AG10803 (cell line): ENCODE data around the gene TAF4.

Experiments
- DNase-seq: peaks from one replicate; pipeline ENCODE4 v3.0.0; 2010; ENCODE audit warnings: low read depth
- H3K4me3 ChIP-seq: 2 replicates; pipeline ENCODE4 v1.5.1; 2011; ENCODE audit warnings: mild to moderate bottlenecking, low read length, control low read depth
- CTCF ChIP-seq: conservative IDR thresholded peaks from 2 replicates; pipeline ENCODE4 v1.5.1; 2011; ENCODE audit warnings: mild to moderate bottlenecking, low read length, control low read depth, inconsistent platforms

TAF4 gene

GRCh38 chr20:62054451-62054953 is 11.2 kb downstream of the TAF4 start:
- no peak for DNase-seq
- H3K4me3 ChIP-seq = no peak overlapping the region
- TF ChIP-seq CTCF = no peak

GRCh38 chr20:62053465-62054196 is 12.1 kb downstream of the TAF4 start:
- DNase-seq = no peak
- H3K4me3 ChIP-seq = no peak overlapping the region
- no peak for TF ChIP-seq CTCF

DNA sequence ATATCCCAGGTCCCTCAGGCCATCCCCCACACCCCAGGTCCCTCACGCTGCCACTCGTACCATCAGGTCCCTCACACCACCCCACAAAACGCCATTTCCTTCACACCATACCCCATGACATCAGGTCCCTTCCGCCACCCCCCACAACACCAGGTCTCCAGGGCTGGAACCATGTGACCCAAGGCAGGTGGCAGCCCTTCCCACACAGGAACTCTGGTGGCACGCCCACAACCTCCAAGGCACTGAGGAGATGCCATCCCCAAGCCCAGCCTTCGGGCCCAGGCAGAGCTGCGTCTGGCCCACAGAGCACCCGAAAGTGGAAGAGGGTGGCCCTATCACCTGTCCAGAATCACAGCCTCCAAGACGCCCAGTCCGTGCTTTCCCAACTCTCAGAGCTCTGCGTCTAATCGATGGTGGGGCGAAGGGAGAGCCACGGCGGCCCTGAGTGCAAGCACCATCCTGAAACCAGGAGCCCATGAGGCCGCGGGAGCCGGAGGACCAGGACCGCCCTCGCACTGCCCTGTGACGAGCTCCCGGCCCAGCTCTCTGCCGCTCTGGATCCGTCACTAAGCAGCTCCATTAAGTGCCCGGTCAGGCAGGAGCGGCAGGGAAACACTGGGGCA is 12.7 kb downstream of the TAF4 start:
- no peak for DNase-seq
- TF ChIP-seq CTCF = no peak
- H3K4me3 ChIP-seq = no peak overlapping the region

GRCh38 chr20:62052336-62052841 is 13.3 kb downstream of the TAF4 start:
- H3K4me3 ChIP-seq = no peak overlapping the region
- TF ChIP-seq CTCF = no peak
- DNase-seq = no peak

- no peak for DNase-seq
- no peak overlapping the region for H3K4me3 ChIP-seq
- no peak for TF ChIP-seq CTCF
These were observed 14.0 kb downstream of the TAF4 start for GRCh38 chr20:62051546-62052255.

- no peak for TF ChIP-seq CTCF
- no peak overlapping the region for H3K4me3 ChIP-seq
- DNase-seq = no peak
These were observed 14.5 kb downstream of the TAF4 start for GRCh38 chr20:62051144-62051543.
